NCI-H526 (cell line): ENCODE results near the gene SRC.

Source experiments
- DNase-seq, 2 experiments: peaks; one replicate each; lab custom pipeline; 2025; lab: John Stamatoyannopoulos, UW

SRC gene

DNA sequence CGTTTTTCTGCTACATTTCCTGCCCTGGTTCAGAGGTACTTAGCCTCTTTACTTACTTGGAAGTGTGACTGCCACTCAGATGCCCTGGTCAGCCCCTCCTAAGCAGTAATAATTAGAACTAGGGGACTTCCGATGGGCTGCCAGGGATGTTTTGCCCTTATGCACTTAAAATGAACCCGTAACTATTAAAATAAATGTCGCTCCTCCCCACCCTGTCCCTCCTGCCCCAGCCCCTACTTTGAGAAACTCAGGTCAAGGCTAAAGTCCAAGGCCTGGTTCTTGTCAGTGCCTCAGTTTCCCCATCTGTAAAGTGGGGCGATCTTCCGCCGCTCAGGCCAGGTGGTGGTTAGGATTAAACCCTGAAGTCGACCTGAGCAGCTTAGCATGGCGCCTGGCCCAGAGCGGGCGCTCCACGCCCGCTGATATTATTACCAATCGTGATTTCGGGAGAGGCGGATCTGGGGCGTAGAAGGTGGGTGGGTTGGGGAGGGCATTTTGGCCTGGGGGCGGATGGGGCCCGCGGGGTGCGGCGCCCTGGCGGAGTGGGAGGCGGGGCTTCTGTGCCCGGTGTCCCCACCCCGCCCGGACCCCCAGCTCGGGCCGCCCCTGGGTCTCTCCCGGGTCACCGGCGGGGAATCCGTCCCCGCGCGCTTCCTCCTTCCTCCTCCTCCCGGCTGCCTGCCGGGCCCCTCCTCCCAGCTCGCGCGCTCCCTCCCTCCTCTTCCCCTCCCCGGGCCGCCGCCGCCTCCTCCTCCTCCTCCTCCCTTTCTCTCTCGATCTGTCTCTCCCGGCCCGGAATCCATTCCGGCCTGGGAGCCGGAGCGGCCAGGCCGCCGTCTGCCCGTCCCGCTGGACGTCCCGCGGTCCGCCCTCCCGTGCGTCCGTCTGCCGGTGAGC is at the start of gene SRC:
Gene SRC, plus strand, starts transcription at position 802 of the 897 bp plus-strand sequence. CDS start 38,014 bp downstream, outside the sequence.
- DNase-seq = peak in 1 of 2 experiments; percentile 85

- no peak for DNase-seq
Measured at GRCh38 chr20:37296371-37296770, 49.6 kb upstream of the SRC start.

- no peak for DNase-seq
Measured at GRCh38 chr20:37297066-37297736, 48.7 kb upstream of the SRC start.

GRCh38 chr20:37298190-37298939 is 47.6 kb upstream of the SRC start:
- DNase-seq = no peak

GRCh38 chr20:37299718-37300528 is 46.0 kb upstream of the SRC start:
- DNase-seq = no peak

DNA sequence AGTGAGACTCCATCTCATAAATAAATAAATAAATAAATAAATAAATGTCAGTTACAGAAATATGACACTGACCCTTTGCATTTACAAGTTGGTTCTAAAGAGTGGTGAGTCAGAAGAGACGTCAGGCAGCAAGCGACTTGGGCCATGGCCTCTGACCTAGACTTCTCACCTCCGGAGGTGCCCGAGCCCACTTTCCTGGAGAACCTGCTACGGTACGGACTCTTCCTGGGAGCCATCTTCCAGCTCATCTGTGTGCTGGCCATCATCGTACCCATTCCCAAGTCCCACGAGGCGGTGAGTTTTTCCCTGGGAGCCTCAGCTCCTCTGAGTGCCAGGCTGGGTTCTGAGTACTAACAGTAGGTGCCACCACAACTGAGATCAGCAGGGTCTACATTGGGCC is 44.8 kb upstream of the SRC start:
- DNase-seq = no peak

DNA sequence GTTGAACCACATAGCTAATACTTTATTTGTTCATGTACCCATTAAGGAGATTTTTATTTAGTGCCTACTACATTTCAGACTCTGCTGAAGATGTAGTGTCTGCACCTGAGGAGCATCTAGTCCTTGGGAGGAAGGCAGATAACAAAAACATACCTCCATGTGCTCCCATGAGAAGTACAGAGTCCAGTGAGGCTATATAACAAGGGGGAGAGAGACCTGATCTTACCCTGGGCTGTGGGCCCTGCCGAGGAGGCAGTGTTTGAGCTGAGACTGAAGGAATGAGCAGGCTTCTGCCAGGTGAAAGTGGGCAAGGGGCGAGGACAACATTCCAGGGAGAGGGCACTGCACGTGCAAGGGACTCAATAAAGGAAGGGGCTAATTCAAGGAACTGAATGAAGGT is 44.4 kb upstream of the SRC start:
- no peak for DNase-seq

GRCh38 chr20:37302981-37303380 is 43.0 kb upstream of the SRC start:
- DNase-seq = no peak

DNA sequence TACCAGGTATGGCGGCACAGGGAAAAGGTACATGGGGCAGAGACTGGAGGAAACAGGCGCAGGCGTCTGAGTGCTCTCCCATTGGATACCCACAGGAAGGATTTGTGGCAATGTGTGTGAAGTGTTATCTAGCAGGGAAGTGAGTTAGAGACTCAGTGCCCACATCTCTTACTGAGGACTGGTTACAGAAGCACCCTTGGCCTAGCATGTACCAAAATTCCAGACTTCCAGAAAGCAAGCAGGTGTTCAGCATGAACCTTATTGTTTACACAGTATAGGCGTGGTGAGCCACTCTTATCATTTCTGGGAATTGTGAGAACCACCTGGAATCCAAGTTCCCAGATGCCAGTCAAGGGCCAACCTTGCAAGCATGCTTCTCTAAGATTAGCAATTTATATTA is 42.3 kb upstream of the SRC start:
- DNase-seq = no peak

- DNase-seq = no peak
Measured at GRCh38 chr20:37305079-37305478, 40.9 kb upstream of the SRC start.

DNA sequence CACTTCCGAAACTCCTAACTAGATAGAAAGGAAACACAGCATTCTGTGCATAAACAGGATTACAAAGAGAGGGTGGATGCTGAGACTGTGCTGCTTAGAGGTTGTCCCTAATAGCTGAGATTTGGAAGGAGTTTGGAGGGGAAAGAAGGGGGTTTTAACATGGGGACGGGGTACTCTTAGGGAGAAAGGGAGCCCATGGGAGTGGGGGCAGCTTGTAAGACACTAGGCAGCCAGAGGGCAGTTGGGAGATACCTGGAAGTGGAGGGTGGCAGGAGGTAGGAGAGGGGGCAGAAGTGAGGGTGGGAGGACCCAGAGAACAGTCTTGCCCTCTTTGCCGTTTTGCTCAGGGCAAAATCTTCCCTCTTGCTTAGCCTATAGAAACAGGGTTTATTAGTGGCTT is 40.1 kb upstream of the SRC start:
- DNase-seq = no peak

- DNase-seq = no peak
Measured at GRCh38 chr20:37308086-37309050, 37.6 kb upstream of the SRC start.

DNA sequence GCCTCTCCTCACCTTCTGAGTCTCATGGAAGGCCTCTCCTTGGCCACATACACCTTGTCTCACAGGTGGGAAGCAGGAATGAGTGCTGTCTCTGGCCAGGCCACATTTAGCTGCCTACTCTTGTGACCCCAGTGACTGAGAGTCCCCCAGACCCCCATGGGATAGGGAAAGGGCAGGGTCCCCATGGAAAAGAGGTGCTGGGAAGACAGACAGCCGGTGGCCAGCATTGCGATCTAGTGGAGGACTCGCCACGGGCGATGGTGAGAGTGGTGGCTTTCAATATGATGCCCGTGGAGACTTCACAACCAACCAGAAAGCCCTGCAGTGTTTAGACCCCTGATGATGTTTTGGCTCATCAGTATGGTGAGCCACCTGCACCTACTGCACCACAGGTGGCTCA is 36.6 kb upstream of the SRC start:
- DNase-seq = no peak

DNA sequence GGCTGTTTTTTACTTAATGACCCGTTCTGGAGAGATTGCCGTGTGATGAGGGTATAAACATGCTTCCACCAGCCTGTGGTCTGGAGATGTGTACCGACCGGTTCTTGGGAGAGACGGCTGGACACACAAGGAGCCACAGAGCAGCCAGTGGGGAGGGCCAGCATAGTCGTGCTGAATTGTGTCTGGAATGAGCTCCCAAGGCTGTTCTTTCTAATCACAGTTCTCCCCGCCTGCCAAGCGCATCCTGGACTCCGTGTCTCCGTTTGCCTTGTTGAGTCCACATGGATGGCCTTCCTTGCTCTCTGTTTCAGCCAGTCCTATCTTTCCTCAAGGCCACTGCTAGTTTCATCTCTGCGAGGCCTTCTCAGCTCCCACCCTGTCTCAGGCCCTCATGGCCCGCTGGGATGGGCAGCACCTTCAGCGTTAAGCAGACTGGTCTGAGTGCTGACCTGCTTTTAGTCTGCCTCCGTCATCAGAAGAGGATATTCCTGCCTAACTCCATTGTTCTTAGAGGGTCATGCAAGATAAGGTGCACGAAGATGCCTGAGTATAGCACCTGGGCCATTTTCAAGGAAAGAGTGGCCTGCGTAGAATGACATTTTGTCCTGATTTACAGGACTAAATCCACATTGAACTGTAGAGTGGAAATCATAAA is 35.9 kb upstream of the SRC start:
- no peak for DNase-seq

DNA sequence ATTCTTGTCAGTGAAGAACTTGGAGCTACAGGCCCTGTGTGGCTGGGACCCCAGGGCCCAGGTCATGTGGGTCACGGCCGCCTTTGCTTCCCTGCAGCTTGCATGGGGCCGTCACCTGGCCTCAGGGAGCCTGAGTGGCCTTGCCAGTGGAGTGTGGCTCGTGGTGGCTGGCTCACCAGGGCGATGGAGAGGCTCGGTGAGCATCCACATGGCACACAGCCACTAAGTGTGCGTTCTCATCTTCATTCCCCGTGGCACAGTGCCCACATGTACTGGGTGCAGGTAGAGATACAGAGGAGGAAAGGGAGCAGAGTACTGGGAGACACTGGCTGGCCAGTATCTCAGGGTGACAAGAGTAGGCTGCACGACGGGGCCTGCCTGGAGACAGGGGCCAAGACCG is 35.0 kb upstream of the SRC start:
- no peak for DNase-seq

- no peak for DNase-seq
Measured at GRCh38 chr20:37311710-37312355, 34.1 kb upstream of the SRC start.

- no peak for DNase-seq
Measured at GRCh38 chr20:37313546-37314091, 32.3 kb upstream of the SRC start.

GRCh38 chr20:37314099-37314498 is 31.8 kb upstream of the SRC start:
- no peak for DNase-seq

DNA sequence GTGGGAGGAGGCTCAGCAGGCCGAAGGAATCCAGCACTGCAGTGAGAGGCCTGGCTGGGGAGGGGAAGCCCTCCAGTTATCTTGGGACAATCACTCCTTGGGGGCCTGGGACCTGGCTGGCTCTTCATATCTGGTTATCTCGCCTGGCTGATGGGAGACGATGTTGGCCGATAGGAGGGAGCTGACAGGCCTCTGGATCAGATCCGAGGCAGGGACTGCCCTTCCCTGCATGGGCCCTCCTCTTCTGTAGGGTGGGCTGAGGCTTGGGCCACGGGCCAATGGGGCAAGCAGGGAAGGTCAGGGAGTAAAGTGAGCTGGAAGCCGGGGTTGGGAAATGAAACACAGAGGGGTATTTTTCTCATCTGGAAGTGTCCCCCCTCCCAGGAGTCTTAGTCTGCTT is 31.3 kb upstream of the SRC start:
- no peak for DNase-seq
